ENCODE data around the gene NUCB2.
A peak's percentile ranks its signal among the peaks of the same experiment; 100 is the strongest.

Gene NUCB2

GRCh38 chr11:17287058-17287457, 10.5 kb downstream of the NUCB2 start:
- no peaks in the 10 kb centered on the region for H3K9me3 Mint-ChIP-seq
- TF ChIP-seq, protein P1, sequence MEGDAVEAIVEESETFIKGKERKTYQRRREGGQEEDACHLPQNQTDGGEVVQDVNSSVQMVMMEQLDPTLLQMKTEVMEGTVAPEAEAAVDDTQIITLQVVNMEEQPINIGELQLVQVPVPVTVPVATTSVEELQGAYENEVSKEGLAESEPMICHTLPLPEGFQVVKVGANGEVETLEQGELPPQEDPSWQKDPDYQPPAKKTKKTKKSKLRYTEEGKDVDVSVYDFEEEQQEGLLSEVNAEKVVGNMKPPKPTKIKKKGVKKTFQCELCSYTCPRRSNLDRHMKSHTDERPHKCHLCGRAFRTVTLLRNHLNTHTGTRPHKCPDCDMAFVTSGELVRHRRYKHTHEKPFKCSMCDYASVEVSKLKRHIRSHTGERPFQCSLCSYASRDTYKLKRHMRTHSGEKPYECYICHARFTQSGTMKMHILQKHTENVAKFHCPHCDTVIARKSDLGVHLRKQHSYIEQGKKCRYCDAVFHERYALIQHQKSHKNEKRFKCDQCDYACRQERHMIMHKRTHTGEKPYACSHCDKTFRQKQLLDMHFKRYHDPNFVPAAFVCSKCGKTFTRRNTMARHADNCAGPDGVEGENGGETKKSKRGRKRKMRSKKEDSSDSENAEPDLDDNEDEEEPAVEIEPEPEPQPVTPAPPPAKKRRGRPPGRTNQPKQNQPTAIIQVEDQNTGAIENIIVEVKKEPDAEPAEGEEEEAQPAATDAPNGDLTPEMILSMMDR (IDR thresholded peaks at IDR 0.05), result no peak
- H3K36me3 Mint-ChIP-seq (ENCODE audit: low read depth), result peaks cover 42% of the 10 kb centered on the region
- no peak overlapping the region for H3K27ac Mint-ChIP-seq
- DNase-seq, result no peak
- H3K4me1 Mint-ChIP-seq, result no peaks in the 10 kb centered on the region
- no peaks in the 10 kb centered on the region for H3K27me3 Mint-ChIP-seq (ENCODE audit: low read depth, poor library complexity)
- H3K4me3 Mint-ChIP-seq, result no peak overlapping the region

GRCh38 chr11:17291710-17292109, 15.2 kb downstream of the NUCB2 start:
- H3K27ac Mint-ChIP-seq, result no peak overlapping the region
- H3K4me1 Mint-ChIP-seq, result no peaks in the 10 kb centered on the region
- TF ChIP-seq, protein P1 (IDR thresholded peaks at IDR 0.05), result no peak
- DNase-seq, result no peak
- H3K4me3 Mint-ChIP-seq, result no peak overlapping the region
- H3K27me3 Mint-ChIP-seq (ENCODE audit: low read depth, poor library complexity), result no peaks in the 10 kb centered on the region
- peaks cover 17% of the 10 kb centered on the region for H3K36me3 Mint-ChIP-seq (ENCODE audit: low read depth)
- H3K9me3 Mint-ChIP-seq, result no peaks in the 10 kb centered on the region

- Mint-ChIP-seq H3K36me3 (ENCODE audit: low read depth) (peaks cover 12% of the 10 kb centered on the region), H3K4me1 (no peaks in the 10 kb centered on the region), H3K4me3 (no peak overlapping the region), H3K9me3 (no peaks in the 10 kb centered on the region), H3K27ac (no peak overlapping the region), H3K27me3 (ENCODE audit: low read depth, poor library complexity) (no peaks in the 10 kb centered on the region)
- TF ChIP-seq, protein P1 (IDR thresholded peaks at IDR 0.05), result no peak
- no peak for DNase-seq
Observed at GRCh38 chr11:17293311-17293710, 16.8 kb downstream of the NUCB2 start.

DNA sequence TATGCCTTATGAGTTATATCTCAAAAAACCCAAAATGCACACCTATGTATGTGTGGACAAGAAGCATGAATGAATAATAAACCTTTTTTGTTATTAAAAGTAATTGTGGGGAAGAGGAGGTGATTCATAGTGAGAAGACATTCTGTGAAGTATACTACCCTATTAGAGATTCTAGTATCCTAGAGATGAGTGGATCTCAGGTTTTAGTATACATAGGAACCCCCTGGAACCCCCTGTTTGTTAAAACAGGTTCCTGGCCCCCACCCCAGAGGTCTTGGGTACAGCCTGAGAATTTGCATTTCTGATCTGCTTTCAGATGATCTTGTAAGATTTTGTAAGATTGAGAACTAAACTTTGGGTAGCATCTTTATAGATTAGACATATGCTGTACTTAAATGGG, 17.5 kb downstream of the NUCB2 start:
- peaks cover 15% of the 10 kb centered on the region for H3K36me3 Mint-ChIP-seq (ENCODE audit: low read depth)
- no peaks in the 10 kb centered on the region for H3K4me1 Mint-ChIP-seq
- TF ChIP-seq, protein P1 (IDR thresholded peaks at IDR 0.05), result no peak
- no peak overlapping the region for H3K4me3 Mint-ChIP-seq
- H3K27me3 Mint-ChIP-seq (ENCODE audit: low read depth, poor library complexity), result no peaks in the 10 kb centered on the region
- no peak overlapping the region for H3K27ac Mint-ChIP-seq
- no peak for DNase-seq
- no peaks in the 10 kb centered on the region for H3K9me3 Mint-ChIP-seq

GRCh38 chr11:17296852-17297559, 20.5 kb downstream of the NUCB2 start:
- no peak for DNase-seq
- TF ChIP-seq, protein P1 (IDR thresholded peaks at IDR 0.05), result no peak
- H3K27ac Mint-ChIP-seq, result peak overlapping the region; percentile 43
- H3K9me3 Mint-ChIP-seq, result no peaks in the 10 kb centered on the region
- H3K27me3 Mint-ChIP-seq (ENCODE audit: low read depth, poor library complexity), result no peaks in the 10 kb centered on the region
- H3K4me3 Mint-ChIP-seq, result no peak overlapping the region
- H3K4me1 Mint-ChIP-seq, result no peaks in the 10 kb centered on the region
- H3K36me3 Mint-ChIP-seq (ENCODE audit: low read depth), result peaks cover 24% of the 10 kb centered on the region

DNA sequence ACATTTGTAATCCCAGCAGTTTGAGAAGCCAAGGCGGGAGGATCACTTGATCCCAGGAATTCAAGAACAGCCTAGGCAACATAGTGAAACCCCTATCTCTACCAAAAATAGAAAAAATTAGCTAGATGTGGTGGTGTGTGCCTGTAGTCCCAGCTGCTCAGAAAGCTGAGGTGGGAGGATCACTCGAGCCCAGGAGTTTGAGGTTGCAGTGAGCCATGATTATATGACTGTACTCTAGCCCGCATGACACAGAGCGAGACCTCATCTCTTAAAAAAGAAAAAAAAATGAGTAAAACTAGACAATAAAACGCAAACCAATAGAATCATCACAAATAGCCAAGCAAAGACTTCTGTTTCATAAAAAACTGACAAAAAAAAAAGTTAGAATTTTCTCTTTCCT, 21.8 kb downstream of the NUCB2 start:
- Mint-ChIP-seq H3K27ac (no peak overlapping the region), H3K27me3 (ENCODE audit: low read depth, poor library complexity) (no peaks in the 10 kb centered on the region), H3K36me3 (ENCODE audit: low read depth) (peaks cover 35% of the 10 kb centered on the region), H3K4me3 (no peak overlapping the region), H3K9me3 (no peaks in the 10 kb centered on the region), H3K4me1 (no peaks in the 10 kb centered on the region)
- no peak for DNase-seq
- TF ChIP-seq, protein P1 (IDR thresholded peaks at IDR 0.05), result no peak
